Dendritic cell treated with granulocyte-macrophage colony-stimulating factor and Interleukin-4, amounts not matched to agents 40 ng/mL and 50 ng/mL, for 4 days (primary cell): Measurements from ENCODE around the gene AKIP1.
"Not testable (repeated sequence)": the region's sequence is repeated elsewhere in the genome, so short reads cannot be mapped to it uniquely, and the experiment has no call there.

ENCODE experiments used
- H3K27ac Mint-ChIP-seq: one replicate; pipeline ENCODE4 v1.8.0; 2022; ENCODE audit warnings: mild to moderate bottlenecking, mixed read lengths
- H3K27me3 Mint-ChIP-seq: one replicate; pipeline ENCODE4 v1.8.0; 2022; ENCODE audit warnings: mild to moderate bottlenecking, mixed read lengths
- H3K36me3 Mint-ChIP-seq: one replicate; pipeline ENCODE4 v1.8.0; 2022; ENCODE audit warnings: low read depth, mixed read lengths
- H3K4me1 Mint-ChIP-seq: one replicate; pipeline ENCODE4 v1.8.0; 2022; ENCODE audit warnings: low read depth, mixed read lengths
- H3K4me3 Mint-ChIP-seq: one replicate; pipeline ENCODE4 v1.8.0; 2022; ENCODE audit warnings: mild to moderate bottlenecking, moderate library complexity, mixed read lengths
- H3K9me3 Mint-ChIP-seq: one replicate; pipeline ENCODE4 v1.8.0; 2022; ENCODE audit warnings: mixed read lengths
- intact Hi-C: fragments of 100-400 bp; cut with micrococcal nuclease; formaldehyde crosslinking; loops from one replicate; pipeline ENCODE4 v1.15.0; 2022

Gene AKIP1

GRCh38 chr11:8928981-8929615, 18.1 kb downstream of the AKIP1 start:
- no peaks in the 10 kb centered on the region for H3K9me3 Mint-ChIP-seq
- intact Hi-C loops: no loop called here
- H3K4me3 Mint-ChIP-seq: no peak overlapping the region
- H3K27ac Mint-ChIP-seq: no peak overlapping the region
- peaks cover 6% of the 10 kb centered on the region for H3K36me3 Mint-ChIP-seq
- no peaks in the 10 kb centered on the region for H3K27me3 Mint-ChIP-seq
- H3K4me1 Mint-ChIP-seq: no peaks in the 10 kb centered on the region

GRCh38 chr11:8930456-8931175, 19.6 kb downstream of the AKIP1 start:
- H3K9me3 Mint-ChIP-seq: no peaks in the 10 kb centered on the region
- no peaks in the 10 kb centered on the region for H3K27me3 Mint-ChIP-seq
- intact Hi-C loops: no loop called here
- H3K27ac Mint-ChIP-seq: no peak overlapping the region
- H3K4me3 Mint-ChIP-seq: no peak overlapping the region
- no peaks in the 10 kb centered on the region for H3K4me1 Mint-ChIP-seq
- no peaks in the 10 kb centered on the region for H3K36me3 Mint-ChIP-seq

GRCh38 chr11:8932564-8933180, 21.7 kb downstream of the AKIP1 start, which contains the start of gene C11orf16:
Gene C11orf16, minus strand, starts transcription at chr11:8932947. Its CDS starts 639 bp downstream, at chr11:8932308.
- Mint-ChIP-seq H3K4me3 (no peak within 1 kb of the TSS), H3K27me3 (no peaks in the 10 kb centered on the region), H3K27ac (no peak within 1 kb of the TSS), H3K4me1 (no peaks in the 10 kb centered on the region), H3K36me3 (no peaks in the 10 kb centered on the region), H3K9me3 (no peaks in the 10 kb centered on the region)
- intact Hi-C loops: no loop called here

GRCh38 chr11:8933931-8934330, 22.9 kb downstream of the AKIP1 start:
- no peak overlapping the region for H3K27ac Mint-ChIP-seq
- no peaks in the 10 kb centered on the region for H3K4me1 Mint-ChIP-seq
- no peak overlapping the region for H3K4me3 Mint-ChIP-seq
- H3K36me3 Mint-ChIP-seq: no peaks in the 10 kb centered on the region
- no peaks in the 10 kb centered on the region for H3K9me3 Mint-ChIP-seq
- H3K27me3 Mint-ChIP-seq: no peaks in the 10 kb centered on the region
- intact Hi-C loops: no loop called here

- H3K27me3 Mint-ChIP-seq: no peaks in the 10 kb centered on the region
- no peak overlapping the region for H3K4me3 Mint-ChIP-seq
- H3K4me1 Mint-ChIP-seq: no peaks in the 10 kb centered on the region
- intact Hi-C loops: no loop called here
- no peaks in the 10 kb centered on the region for H3K36me3 Mint-ChIP-seq
- H3K9me3 Mint-ChIP-seq: no peaks in the 10 kb centered on the region
- H3K27ac Mint-ChIP-seq: no peak overlapping the region
Measured at GRCh38 chr11:8934742-8935488, 23.9 kb downstream of the AKIP1 start.

GRCh38 chr11:8935789-8936188, 24.8 kb downstream of the AKIP1 start:
- intact Hi-C loops, H3K9me3 Mint-ChIP-seq, H3K27ac Mint-ChIP-seq, H3K4me3 Mint-ChIP-seq, H3K36me3 Mint-ChIP-seq, H3K4me1 Mint-ChIP-seq, H3K27me3 Mint-ChIP-seq: not testable (repeated sequence)

- no peaks in the 10 kb centered on the region for H3K9me3 Mint-ChIP-seq
- H3K4me1 Mint-ChIP-seq: no peaks in the 10 kb centered on the region
- no peak overlapping the region for H3K4me3 Mint-ChIP-seq
- no peaks in the 10 kb centered on the region for H3K36me3 Mint-ChIP-seq
- intact Hi-C loops: no loop called here
- no peaks in the 10 kb centered on the region for H3K27me3 Mint-ChIP-seq
- no peak overlapping the region for H3K27ac Mint-ChIP-seq
Measured at GRCh38 chr11:8937159-8937558, 26.2 kb downstream of the AKIP1 start.

GRCh38 chr11:8937659-8938058, 26.7 kb downstream of the AKIP1 start:
- Mint-ChIP-seq H3K36me3 (no peaks in the 10 kb centered on the region), H3K9me3 (no peaks in the 10 kb centered on the region), H3K4me1 (no peaks in the 10 kb centered on the region), H3K27ac (no peak overlapping the region), H3K4me3 (no peak overlapping the region), H3K27me3 (no peaks in the 10 kb centered on the region)
- intact Hi-C loops: no loop called here

GRCh38 chr11:8941341-8942103, 30.5 kb downstream of the AKIP1 start:
- Mint-ChIP-seq H3K4me3 (no peak overlapping the region), H3K4me1 (no peaks in the 10 kb centered on the region), H3K27me3 (no peaks in the 10 kb centered on the region), H3K9me3 (no peaks in the 10 kb centered on the region), H3K27ac (no peak overlapping the region), H3K36me3 (peaks cover 3% of the 10 kb centered on the region)
- intact Hi-C loops: no loop called here

GRCh38 chr11:8942518-8943066, 31.6 kb downstream of the AKIP1 start, which contains the start of gene ASCL3:
Gene ASCL3, minus strand, starts transcription at chr11:8943016. Its CDS starts 4,855 bp downstream, at chr11:8938161.
- Mint-ChIP-seq H3K27me3 (no peaks in the 10 kb centered on the region), H3K36me3 (peaks cover 14% of the 10 kb centered on the region), H3K4me3 (no peak within 1 kb of the TSS), H3K27ac (no peak within 1 kb of the TSS), H3K4me1 (no peaks in the 10 kb centered on the region), H3K9me3 (no peaks in the 10 kb centered on the region)
- intact Hi-C loops: no loop called here

- Mint-ChIP-seq H3K4me1 (peaks cover 5% of the 10 kb centered on the region), H3K4me3 (no peak overlapping the region), H3K9me3 (no peaks in the 10 kb centered on the region), H3K36me3 (peaks cover 56% of the 10 kb centered on the region), H3K27ac (no peak overlapping the region), H3K27me3 (no peaks in the 10 kb centered on the region)
- intact Hi-C loops: no loop called here
Measured at GRCh38 chr11:8947230-8947943, 36.4 kb downstream of the AKIP1 start.

GRCh38 chr11:8948886-8949285, 37.9 kb downstream of the AKIP1 start:
- intact Hi-C loops: no loop called here
- Mint-ChIP-seq H3K27me3 (no peaks in the 10 kb centered on the region), H3K27ac (no peak overlapping the region), H3K4me1 (peaks cover 5% of the 10 kb centered on the region), H3K36me3 (peaks cover 67% of the 10 kb centered on the region), H3K4me3 (no peak overlapping the region), H3K9me3 (no peaks in the 10 kb centered on the region)

- no peaks in the 10 kb centered on the region for H3K9me3 Mint-ChIP-seq
- H3K27me3 Mint-ChIP-seq: no peaks in the 10 kb centered on the region
- intact Hi-C loops: loop anchor here (5.0 to 10.0 kb wide), 3 partner anchors 145 to 732 kb away; a partner anchor contains a TSS
- H3K36me3 Mint-ChIP-seq: peaks cover 63% of the 10 kb centered on the region
- peaks cover 12% of the 10 kb centered on the region for H3K4me1 Mint-ChIP-seq
- no peak overlapping the region for H3K27ac Mint-ChIP-seq
- no peak overlapping the region for H3K4me3 Mint-ChIP-seq
Measured at GRCh38 chr11:8956860-8957259, 45.9 kb downstream of the AKIP1 start.
